SIG-M5 (cell line): ENCODE data around the gene UPB1.

Experiments
- DNase-seq: peaks from one replicate; lab custom pipeline; 2025; lab: John Stamatoyannopoulos, UW

The UPB1 gene

DNA sequence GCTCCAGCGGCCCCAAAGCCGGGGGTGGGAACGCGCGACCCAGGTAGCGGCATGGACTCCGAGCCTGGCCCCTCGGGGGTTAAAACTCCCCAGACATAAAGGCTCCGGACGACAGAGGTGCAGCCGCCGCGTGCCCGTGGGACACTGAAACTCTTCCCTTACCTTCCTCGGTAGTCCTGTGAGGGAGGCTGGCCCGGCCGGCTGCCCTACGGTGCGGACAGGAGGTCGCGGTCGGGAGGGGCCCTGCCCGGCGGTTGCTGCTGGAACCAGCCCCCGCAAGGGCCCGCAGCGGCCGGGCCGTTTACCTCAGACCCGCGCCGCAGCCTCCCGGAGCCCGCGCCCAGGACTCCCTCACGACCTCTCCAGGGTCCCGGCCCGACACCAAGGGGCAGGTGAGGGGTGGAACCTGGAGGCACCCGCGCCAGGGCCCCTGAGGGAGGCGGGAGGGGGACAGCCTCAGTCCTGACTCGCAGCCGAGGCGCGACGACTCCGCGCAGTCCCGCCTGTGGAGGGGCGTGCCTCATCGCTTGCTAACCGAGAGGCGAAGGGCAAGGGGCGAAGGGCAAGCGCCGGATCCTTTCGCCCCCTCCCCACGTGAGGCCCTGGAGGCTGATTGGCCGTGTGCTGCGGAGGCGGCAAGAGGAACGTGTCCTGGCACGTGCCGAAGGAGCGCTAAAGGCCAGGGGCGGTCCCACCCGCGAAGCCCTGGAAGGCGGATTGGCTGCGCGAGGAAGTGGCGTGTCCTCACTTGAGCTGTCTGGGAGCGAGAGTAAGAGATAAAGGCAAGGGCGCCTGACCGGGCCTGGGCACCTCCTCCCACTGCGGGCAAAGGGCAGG is at the start of gene UPB1:
Gene UPB1, plus strand, starts transcription at position 805 of the 837 bp plus-strand sequence. CDS start 72 bp downstream, outside the sequence.
- DNase-seq, result no peak

GRCh38 chr22:24445481-24446259 is 49.5 kb upstream of the UPB1 start:
- DNase-seq, result no peak

- no peak for DNase-seq
Observed at GRCh38 chr22:24446260-24446611, 48.9 kb upstream of the UPB1 start.

- DNase-seq, result no peak
Observed at GRCh38 chr22:24450610-24451009, 44.5 kb upstream of the UPB1 start.

DNA sequence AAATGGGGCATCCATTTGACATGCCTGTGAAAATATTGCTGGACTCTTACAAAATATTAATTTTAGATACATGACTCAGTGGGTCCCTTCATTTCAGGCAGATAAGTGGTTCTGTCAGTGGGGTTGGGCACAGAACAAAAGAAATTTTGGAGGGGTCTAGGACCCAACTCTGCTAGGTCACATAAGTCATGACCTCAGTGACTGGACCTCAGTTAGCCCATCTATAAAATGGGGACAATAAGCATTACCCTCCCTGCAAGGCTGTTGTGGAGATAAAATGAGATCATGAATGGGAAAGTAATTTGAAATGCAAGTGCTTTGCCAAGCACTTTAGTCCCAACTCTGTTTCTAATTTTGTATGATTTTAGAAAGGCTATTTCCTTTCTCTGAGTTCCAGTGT is 44.0 kb upstream of the UPB1 start:
- DNase-seq, result no peak

- DNase-seq, result no peak
Observed at GRCh38 chr22:24453853-24454252, 41.3 kb upstream of the UPB1 start.

- no peak for DNase-seq
Observed at GRCh38 chr22:24455039-24455438, 40.1 kb upstream of the UPB1 start.

GRCh38 chr22:24455751-24456426 is 39.2 kb upstream of the UPB1 start:
- no peak for DNase-seq

DNA sequence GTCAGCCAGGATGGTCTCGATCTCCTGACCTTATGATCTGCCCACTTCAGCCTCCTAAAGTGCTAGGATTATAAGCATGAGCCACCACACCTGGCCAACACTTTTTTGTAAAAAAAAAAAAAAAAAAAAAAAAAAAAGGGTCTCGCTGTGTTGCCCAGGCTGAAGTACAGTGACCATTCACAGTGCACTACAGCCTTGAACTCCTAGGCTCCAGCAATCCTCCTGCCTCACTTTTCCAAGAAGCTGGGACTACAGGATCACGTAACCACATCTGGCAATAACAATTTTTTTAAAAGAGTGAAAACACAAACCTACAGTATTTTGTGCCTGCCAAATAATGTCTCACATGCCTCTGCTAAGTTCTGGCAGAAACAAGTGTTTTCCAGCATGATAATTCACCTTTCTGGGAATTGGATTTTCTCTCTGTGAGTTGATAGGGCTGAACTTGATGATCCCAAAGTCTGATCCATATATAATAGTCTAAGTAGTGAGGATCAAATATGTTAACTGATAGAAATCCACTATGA is 37.2 kb upstream of the UPB1 start:
- DNase-seq, result no peak

DNA sequence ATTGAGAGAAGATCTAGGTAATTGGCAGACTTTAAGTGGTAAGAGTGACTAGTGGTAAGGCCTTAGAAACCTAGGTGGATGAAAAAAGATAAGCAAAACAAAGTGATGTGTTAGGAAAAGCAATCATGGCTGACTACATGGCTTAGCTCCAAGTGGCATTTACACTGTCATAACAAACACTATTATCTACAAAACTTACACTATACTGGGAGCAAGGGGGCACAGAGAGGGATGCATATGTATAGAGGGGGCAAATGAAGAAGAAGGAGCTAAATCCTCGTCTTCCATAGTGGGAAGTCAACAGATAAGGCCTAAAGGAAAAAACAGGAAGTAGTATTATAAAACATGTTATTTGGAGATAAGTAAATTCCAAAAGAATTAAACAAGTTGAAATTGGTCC is 35.2 kb upstream of the UPB1 start:
- DNase-seq, result no peak

DNA sequence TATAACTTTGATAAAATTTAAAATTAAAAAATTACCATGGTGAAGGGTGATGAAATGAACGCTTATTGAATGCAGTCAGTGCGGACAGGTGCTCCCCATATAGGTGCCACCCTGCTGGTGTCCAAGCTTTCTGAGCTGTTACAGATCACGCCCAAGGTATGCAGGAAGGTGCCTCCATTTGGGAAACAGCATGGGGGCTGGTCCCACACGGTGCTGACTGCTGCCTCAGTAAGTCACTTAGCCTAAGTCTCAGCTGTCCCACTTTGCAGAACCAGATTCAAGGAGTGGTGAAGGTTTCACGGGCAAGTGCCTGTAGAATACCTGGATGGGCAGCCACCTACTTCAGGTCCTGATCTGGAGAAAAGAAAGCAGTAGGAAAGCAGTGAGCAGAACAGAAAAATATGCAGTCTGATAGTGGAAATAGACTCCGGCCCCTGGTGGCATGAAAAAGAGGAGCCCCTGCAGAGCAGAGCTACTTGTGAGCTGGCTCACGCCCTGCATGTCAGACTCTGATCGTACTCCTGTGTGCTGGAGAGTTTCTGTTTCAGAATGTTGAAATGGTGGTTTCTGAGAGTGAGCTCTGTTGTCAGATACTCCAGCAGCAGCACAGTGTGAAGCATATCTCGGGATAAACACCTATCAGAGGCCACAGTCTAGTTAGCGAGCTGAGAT is 34.6 kb upstream of the UPB1 start:
- DNase-seq, result no peak

- DNase-seq, result no peak
Observed at GRCh38 chr22:24463071-24463760, 31.9 kb upstream of the UPB1 start.

DNA sequence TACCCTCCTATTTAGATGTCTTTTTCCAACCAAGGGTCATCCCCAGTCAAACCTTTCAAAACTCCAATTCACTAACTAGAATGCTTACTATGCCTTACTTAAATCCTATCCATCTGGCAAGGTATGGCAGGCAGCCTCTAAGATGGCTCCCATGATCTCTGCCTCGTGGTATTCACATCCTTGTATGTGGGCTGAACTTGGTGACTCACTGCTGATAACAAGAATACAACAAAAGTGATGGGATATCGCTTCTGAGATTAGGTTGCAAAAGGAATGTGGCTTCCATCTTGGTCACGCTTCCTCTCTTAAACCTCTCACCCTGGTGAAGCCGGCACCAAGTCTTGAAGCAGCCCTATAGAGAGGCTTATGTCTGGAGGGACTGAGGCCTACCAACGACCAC is 29.6 kb upstream of the UPB1 start:
- no peak for DNase-seq

DNA sequence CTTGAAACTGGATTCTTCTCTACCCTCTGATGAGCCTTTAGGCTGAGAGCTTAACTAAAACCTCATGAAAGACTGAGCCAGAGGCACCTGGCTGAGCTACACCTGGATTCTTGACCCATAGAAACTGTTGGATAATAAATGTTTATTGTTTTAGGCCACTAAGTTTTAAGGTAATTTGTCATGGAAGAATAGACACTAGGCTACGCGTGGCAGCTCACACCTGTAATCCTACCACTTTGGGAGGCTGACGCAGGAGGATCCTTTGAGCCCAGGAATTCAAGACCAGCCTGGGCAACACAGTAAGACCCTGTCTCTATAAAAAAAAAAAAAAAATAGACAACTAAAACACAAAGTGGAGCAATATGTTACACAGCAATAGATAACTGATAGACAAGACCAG is 29.2 kb upstream of the UPB1 start:
- no peak for DNase-seq

DNA sequence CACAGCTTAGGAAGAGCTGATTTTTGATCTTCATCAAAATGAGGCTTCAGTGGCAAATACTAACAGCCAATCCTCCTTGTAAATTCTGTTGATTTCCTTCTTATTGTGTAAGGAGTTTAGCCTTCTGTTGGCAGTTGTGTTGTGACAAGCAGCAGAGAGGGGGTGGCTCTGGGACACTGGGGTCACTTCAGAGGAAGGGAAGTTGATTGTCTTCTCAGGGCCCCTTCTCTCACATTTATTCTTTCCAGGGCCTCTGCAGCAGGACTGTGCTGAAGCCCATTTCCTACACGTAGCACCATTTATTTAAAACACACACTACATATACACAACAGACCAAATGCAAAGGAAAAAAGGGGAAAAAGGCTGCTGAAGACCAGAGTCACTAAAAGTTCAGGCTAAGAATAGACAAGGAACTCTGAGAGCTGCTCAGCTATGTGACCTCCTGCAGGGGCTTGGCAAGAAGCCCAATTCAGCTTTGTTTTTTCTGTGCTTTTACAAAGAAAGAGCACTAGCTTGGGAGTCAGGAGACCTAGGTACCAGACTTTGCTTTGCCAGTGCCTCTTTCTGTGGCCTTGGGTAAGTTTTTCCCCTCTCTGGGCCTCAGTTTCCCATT is 28.3 kb upstream of the UPB1 start:
- peak; percentile 13 for DNase-seq

GRCh38 chr22:24467340-24467739 is 27.8 kb upstream of the UPB1 start:
- DNase-seq, result no peak

- DNase-seq, result no peak
Observed at GRCh38 chr22:24471570-24471969, 23.6 kb upstream of the UPB1 start.

GRCh38 chr22:24473284-24473683 is 21.8 kb upstream of the UPB1 start:
- DNase-seq, result peak; percentile 88

GRCh38 chr22:24474221-24474620 is 20.9 kb upstream of the UPB1 start:
- DNase-seq, result no peak

GRCh38 chr22:24474649-24475255 is 20.4 kb upstream of the UPB1 start:
- no peak for DNase-seq

- no peak for DNase-seq
Observed at GRCh38 chr22:24481641-24482040, 13.5 kb upstream of the UPB1 start.
